ENCODE measurements around the gene COL11A2.

GRCh38 chr6:33116841-33117711 lies 75.2 kb downstream of the COL11A2 start:
- TF ChIP-seq CTCF (IDR thresholded peaks at IDR 0.05) (no peak), POLR2A (IDR thresholded peaks at IDR 0.05) (no peak)
